ENCODE measurements around the gene YAE1.

Gene YAE1

GRCh38 chr7:39613577-39613976, 47.4 kb downstream of the YAE1 start:
- Histone ChIP-seq H3K36me3 (no peaks in the 10 kb centered on the region), H3K9me3 (no peaks in the 10 kb centered on the region), H3K27ac (no peak overlapping the region), H3K4me3 (ENCODE audit: low read depth in 1 of 2, low read length in 1 of 2) (no peak overlapping the region), H3K27me3 (peaks cover 90% of the 10 kb centered on the region), H3K4me1 (ENCODE audit: control insufficient read depth in 1 of 2, insufficient read depth in 1 of 2, low read depth in 1 of 2, low read length in 1 of 2) (peaks cover 0 to 5% of the 10 kb centered on the region in 2 experiments)
- no peak for TF ChIP-seq CTCF (IDR thresholded peaks at IDR 0.05)

- H3K27me3 ChIP-seq: peaks cover 87% of the 10 kb centered on the region
- H3K36me3 ChIP-seq: no peaks in the 10 kb centered on the region
- no peak overlapping the region for H3K27ac ChIP-seq
- H3K4me3 ChIP-seq (ENCODE audit: low read depth in 1 of 2, low read length in 1 of 2): no peak overlapping the region
- peaks cover 0 to 5% of the 10 kb centered on the region in 2 experiments for H3K4me1 ChIP-seq (ENCODE audit: control insufficient read depth in 1 of 2, insufficient read depth in 1 of 2, low read depth in 1 of 2, low read length in 1 of 2)
- no peaks in the 10 kb centered on the region for H3K9me3 ChIP-seq
- TF ChIP-seq CTCF (IDR thresholded peaks at IDR 0.05): no peak
Measured at GRCh38 chr7:39614299-39614698, 48.1 kb downstream of the YAE1 start.

GRCh38 chr7:39615350-39615975, 49.3 kb downstream of the YAE1 start:
- Histone ChIP-seq H3K9me3 (no peaks in the 10 kb centered on the region), H3K4me3 (ENCODE audit: low read depth in 1 of 2, low read length in 1 of 2) (no peak overlapping the region), H3K27ac (no peak overlapping the region), H3K4me1 (ENCODE audit: control insufficient read depth in 1 of 2, insufficient read depth in 1 of 2, low read depth in 1 of 2, low read length in 1 of 2) (no peaks in the 10 kb centered on the region), H3K36me3 (no peaks in the 10 kb centered on the region), H3K27me3 (peaks cover 76% of the 10 kb centered on the region)
- no peak for TF ChIP-seq CTCF (IDR thresholded peaks at IDR 0.05)

- Histone ChIP-seq H3K4me1 (ENCODE audit: control insufficient read depth in 1 of 2, insufficient read depth in 1 of 2, low read depth in 1 of 2, low read length in 1 of 2) (no peaks in the 10 kb centered on the region), H3K27ac (no peak overlapping the region)
- TF ChIP-seq CTCF (IDR thresholded peaks at IDR 0.05): no peak
Measured at GRCh38 chr7:39616138-39616537, 49.9 kb downstream of the YAE1 start.

GRCh38 chr7:39617005-39617404, 50.8 kb downstream of the YAE1 start:
- no peak for TF ChIP-seq CTCF (IDR thresholded peaks at IDR 0.05)
- H3K4me3 ChIP-seq (ENCODE audit: low read depth in 1 of 2, low read length in 1 of 2): no peak overlapping the region
- no peak overlapping the region for H3K27ac ChIP-seq
- peaks cover 5% of the 10 kb centered on the region in 2 experiments for H3K4me1 ChIP-seq (ENCODE audit: control insufficient read depth in 1 of 2, insufficient read depth in 1 of 2, low read depth in 1 of 2, low read length in 1 of 2)
- peaks cover 60% of the 10 kb centered on the region for H3K27me3 ChIP-seq
- H3K36me3 ChIP-seq: no peaks in the 10 kb centered on the region
- no peaks in the 10 kb centered on the region for H3K9me3 ChIP-seq

More at GRCh38 chr7:39616138-39616537, 49.9 kb downstream of the YAE1 start:
- Histone ChIP-seq H3K4me3 (ENCODE audit: low read depth in 1 of 2, low read length in 1 of 2) (no peak overlapping the region), H3K9me3 (no peaks in the 10 kb centered on the region), H3K36me3 (no peaks in the 10 kb centered on the region), H3K27me3 (peaks cover 69% of the 10 kb centered on the region)
